Measurements from ENCODE around the gene CBLN4.

The CBLN4 gene

DNA sequence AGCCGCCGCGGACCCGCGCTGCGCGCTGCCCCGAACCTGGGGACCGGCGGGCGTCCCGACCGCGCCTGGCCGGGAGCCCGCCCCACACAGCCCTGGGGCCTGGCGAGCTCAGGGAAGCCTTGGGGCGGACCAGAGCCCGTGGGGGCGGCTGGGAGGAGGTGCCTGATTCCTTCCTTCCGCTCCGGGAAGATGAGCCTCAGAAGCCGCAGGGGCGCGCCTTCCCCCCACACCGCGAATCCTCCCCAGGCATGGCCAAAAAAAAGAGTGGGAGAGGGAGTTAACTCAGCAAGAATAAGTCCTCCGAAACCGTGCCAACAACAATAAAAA is at the start of gene CBLN4:
Gene CBLN4, minus strand, starts transcription at position 131 of the 327 bp plus-strand sequence. CDS start 1,348 bp downstream, outside the sequence.
- no peak for DNase-seq

DNA sequence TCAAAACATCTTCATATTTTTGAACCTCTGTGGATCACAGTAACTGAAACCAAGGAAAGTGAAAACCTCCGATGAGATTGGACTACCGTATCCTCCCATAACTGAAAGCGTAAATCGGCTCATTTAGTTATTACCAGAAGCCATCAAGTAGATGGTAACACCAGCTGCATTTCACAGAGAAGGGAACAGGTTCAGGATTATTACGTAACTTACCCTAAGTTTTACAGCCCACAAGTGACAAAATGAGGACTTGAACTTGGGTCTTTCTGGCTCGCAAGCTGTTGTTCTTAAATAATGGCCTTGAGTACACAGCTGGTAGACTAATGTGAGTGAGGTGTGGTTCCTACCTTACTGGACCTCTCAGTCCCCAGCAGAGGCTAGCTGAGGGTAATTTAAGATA is 37.9 kb upstream of the CBLN4 start:
- no peak for DNase-seq

DNA sequence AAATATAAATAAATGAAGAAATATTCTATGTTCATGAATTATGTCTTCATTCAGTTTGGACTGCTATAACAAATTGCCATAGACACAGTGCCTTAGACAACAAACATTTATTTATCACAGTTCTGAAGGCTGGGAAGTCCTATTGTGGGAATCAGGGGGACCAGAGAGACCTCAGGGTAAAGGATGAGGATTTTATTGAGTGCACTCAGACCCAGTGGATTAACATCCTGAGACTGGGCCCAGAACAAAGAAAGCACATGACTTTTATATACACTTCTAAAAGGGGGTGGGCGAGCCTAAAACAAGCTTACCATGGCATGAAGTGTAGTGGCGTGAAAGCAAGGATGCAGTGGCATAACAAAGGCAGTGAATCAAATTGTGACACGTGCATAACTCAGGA is 26.9 kb upstream of the CBLN4 start:
- no peak for DNase-seq

DNA sequence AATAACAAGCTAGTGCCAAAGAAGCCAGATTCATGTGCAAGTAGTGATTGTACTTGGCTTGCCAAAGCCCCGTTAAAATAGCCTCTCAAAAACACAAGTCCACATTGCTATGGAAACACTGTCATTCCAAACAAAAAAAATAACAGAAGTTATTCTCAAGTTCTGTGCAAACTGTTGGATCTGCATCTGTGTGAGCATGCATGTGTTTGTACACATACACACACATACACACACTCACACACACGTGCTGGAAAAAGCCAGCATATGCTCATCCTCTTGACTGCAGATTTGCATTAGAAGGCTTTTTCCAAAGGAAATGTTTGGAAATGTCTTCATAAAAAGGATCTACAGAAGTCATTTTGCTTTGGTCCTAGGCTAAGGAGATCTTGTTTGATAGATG is 13.4 kb upstream of the CBLN4 start:
- no peak for DNase-seq

DNA sequence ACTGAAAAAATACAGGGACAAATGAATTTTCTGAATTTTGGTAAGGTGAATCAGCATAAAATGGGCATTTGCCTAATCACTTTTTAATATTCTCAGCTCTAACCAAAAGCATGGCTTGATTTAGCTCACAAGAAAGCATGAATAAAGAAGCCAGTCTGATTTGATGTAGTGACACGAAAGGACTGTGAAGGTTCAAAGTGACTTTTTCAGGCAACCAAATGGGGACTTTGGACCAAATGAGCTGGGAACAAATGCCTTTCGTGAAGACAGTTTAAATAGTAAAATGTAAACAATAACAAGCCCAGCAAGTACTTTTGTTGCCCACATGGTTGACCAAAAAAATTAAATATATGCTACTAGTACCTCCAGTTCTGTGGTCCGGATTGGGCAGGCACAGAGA is 12.9 kb upstream of the CBLN4 start:
- no peak for DNase-seq

DNA sequence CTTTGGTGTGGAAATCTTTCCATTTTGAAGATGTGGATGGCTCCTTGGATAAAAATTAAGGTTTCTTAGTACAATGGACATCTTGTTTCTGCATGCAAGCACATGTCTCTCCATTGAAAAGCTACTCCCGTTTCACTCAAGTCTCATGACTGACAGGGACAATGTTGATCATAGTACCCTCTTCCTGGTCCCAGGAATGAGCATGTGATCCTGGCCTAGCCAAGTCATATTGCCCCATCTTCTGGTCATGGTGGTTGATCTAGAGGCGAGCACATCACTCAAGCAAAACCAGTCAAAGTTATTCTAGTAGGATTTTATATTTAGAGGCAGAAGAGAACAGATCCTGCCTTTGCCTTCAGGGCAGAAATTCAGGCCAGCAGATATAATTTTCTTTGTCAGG is 12.2 kb upstream of the CBLN4 start:
- DNase-seq = no peak

DNA sequence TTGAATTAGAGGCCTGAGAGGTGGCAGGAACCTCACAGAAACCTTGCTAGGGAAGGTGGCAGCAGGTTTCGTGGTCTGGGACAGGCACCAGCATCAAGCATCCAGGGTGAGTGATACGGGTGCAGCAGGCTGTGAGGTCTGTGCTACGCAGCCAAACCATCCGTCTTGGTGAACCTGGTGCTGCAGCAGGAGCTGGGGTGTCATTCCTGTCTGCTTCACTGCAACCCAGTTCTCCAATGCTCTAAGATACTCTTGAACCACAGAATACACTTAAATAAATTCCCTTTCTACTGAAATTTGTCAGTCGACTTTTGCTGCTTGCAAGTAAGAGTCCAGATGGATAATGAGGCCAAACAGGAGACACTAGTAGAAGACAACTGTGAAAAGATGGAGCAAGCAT is 9.7 kb upstream of the CBLN4 start:
- DNase-seq = no peak

DNA sequence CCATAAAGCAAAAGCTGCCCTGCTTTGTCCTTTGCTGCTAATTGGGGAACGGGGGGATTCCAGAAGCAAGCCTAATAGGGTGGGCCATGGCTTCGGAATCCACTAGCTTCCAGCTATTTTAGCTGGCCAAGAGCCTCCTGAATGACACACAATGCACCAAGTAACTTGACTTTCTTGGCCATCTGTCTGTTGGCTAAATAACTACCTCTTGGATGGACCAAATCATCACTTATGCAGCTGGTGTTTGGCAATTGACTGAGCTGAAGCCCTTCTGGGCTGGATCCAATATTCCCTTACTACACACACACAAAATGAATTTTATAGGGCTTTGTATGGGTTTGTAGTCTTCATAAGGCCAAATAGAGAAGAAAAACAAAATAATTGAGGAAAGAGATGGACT is 8.8 kb upstream of the CBLN4 start:
- DNase-seq = no peak

DNA sequence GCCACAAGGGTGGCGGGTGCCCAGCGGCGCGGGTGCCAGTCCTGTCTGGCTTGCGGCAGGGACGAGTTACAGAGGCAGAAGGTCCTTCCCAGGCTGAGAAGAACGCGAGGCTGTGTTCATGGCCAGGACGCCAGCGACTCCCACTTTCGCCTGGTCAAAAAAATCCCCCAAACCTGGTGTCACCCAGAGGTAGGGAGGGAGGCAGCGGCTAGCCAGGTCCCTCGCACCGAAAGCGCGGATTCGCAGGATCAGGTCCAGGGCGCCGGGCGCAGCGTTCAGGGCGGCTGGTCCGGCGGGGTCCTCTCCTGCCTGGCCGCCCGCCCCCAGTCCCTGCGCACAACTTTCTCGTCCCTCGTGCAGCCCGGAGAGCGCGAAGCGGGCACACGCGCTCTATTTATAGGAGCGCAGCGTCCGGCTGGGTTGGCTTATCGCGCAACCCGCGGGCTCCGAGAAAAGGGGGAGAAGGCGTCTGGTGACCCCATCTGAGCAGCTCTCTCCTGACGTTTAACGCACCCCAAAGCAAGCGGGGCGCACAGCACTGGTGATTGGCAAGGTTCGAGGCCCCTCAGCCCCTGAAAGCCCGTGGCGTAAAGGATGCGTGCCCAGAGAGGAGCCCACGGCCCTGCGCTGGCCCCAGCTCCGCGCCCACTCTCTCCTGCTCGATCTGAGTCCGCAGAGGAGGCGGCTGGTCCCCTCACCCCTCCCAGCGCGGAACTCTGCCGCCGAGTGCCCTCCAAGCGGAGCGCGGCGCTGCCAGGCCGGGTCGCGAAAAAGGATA is 519 bp downstream of the CBLN4 start:
- no peak for DNase-seq

DNA sequence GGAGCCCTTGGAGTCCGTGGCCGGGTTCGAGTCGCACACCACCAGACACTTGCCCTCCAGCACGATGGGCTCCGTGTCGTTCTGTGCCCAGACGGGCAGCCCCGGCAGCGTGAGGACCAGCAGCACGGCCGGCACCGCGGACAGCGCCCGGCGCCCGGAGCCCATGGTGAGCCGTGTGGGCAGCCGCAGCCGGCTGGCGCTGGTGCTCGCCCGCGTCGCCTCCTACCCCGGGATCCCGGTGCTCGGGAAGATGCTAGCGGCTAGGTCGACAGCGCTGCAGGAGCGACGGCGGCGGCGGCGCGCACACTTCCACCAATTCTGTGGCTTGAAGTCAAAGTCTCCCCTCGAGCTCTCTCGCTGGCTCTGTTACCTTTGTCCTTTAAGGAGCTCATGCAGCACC is 1.3 kb downstream of the CBLN4 start:
- DNase-seq = no peak

DNA sequence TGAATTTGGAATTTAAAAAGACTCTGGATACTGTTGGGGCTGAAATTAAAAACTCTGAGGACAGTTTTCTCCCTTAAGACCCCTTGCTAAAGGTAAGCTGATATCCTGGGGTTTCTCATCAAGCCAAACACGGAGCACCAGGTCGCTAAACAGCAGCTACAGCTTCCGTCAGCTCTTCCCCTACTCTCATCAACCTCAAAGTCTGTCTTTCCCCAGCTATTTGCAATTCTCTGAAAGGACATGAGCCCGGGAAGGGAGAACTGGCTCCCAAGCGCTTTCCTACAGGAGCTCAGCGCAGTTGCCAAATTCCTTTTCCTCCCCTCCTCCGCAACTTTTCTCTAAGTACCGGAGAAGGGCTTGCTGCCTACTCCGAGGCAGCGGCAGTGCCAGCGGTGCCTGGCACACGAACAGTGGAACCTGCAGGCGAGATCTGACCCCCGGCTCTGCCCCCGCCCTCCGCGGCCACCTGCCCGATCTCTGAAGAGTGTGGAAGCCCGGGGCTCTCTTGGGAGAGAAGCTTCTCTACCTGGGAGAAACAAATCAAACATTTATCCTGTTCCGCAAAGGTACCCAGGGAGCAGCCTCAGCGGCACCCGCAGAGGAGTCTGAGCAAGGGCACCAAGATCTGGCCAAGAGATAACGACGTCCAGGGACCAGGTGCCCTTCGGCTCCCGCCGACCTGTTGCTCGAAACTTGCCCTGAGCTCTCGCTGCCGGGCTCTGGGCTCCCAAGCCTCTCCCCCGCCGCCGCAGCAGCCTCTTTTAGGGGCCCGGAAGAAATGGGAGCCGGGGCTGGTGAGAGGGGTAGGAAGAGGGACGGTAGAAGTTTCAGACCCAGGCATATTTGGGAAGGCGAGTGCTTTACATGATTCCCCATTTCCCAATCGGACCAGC is 2.2 kb downstream of the CBLN4 start:
- no peak for DNase-seq

DNA sequence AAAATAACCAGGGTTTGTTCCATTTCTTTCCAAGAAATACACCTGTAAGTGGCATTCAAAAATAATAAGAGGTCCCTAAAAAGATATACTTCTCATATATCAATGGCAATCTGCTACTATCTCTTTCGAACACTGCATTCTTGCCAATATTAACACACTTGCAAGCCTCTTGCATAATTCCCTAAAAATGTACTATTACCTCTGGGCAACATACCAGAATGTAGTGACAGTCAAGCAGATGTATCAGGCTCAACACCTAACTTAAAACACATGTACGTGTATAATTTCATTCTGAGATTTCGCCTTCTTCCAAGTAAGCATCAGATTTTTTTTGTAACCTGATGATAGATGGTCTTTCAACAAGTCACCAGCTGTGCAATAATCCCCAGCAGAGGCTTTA is 3.4 kb downstream of the CBLN4 start:
- DNase-seq = no peak

DNA sequence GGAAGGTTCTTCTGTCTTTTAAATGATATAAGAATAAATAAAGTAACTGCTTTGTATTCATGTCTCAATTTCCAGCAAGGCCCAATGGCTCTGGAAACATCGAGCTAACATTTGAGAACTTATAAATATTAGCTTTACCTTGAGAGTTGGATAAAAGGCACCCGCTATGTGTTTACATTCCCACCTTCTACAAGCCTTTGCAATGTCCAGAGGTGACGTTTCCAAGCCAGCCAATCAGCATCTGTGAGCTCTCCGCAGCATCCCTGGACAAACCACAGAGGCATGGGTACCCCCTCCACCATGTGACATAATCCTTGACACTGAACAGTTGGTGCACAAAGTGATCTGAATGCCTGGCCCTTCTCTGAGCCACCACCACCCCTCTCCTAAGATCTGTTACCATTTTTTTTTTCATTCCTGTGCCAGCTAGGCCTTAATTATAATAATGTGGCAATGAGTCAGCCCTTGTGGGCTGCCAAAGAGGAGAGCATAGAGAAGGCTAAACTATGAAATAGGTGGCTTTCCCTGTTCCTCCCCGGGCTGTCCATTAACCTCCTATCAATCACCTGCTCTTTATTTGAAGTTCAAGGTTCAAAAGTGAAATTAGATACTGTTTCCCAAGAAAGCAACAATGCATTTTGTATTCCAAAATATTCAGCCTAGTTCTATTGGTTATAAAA is 4.1 kb downstream of the CBLN4 start:
- no peak for DNase-seq

DNA sequence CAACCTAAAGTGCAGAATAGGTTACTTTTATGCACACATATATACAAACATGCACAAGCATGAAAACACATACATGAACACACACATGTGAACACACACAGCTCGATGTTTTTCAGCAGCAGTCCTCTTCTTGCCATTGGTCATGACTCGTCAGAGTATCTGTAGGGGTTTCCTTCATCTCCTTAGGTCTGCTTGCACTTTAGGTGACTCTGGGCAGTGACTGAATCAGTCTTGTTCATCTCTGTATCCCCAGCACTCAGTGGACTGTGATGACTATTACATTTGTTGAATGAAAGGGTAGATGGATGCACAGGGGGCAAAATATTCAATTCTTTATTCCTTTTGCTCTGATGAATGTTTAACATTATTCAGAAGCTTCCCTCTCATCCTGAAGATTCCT is 26.8 kb downstream of the CBLN4 start:
- DNase-seq = no peak

DNA sequence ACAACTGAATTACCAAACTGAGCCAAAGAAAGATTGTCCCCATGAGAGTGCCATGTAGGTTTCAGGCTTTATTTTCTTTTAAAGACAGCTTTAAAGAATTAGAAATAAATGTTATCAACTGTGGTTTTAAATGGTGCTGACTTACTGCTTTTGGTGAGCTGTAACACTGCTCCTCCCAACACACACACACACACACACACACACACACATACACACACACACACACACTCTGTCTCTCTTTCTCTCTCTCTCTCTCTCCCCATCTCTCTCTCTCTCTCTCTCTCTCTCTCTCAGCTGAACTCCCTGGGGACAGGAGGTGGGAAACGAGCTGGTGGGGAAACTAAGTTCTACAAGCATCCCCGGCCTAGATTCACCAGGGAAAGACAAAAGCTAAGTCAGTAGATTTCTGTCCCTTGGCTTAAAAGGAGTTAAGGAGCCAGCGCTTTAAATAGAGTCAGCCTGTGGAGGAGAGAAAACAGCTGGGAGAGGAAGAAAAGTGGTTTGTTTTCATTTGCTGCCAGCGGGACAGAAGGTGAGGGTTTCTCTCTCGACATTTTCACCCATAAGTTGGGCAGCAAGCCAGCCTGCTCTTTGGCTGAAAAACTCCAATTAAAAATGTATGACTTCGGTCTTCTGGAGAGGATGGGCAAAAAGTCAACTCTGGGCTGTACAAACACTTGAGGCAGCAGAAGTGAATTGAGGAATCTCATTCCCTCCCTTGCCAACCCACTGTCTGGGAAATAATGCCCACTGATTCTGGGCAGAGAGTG is 27.4 kb downstream of the CBLN4 start:
- no peak for DNase-seq

DNA sequence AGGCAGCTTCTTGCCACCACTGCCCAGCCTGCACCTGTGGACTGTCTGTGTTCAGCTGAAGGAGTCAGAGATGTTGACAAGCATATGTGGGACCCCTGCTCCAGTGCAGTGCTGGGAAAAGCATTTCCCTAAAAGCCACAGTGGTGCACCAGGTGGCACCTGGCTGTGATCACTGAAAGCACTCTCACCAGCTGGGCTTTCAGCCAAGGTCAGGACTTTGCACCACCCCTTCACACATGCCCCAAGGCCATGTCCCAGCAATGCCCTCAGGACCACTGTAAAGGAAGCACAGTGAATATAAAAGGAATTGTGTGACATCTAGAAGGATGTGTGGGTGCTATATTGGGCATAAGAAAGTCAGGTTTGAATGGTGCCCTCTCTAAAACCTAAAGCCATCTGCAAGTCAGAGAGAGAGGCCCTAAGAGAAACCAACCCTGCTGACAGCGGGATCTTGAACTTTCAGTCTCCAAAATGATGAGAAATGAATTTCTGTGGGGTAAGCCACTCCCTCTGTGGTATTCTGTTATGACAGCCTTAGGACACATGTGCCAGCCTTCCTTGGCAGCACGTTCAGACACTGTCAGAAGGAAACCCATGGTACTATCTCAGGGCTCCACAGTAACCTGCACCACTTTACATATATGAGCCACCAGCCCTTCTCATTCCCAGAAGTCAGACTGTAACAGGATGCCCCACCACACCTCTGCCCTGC is 30.7 kb downstream of the CBLN4 start:
- DNase-seq = no peak

DNA sequence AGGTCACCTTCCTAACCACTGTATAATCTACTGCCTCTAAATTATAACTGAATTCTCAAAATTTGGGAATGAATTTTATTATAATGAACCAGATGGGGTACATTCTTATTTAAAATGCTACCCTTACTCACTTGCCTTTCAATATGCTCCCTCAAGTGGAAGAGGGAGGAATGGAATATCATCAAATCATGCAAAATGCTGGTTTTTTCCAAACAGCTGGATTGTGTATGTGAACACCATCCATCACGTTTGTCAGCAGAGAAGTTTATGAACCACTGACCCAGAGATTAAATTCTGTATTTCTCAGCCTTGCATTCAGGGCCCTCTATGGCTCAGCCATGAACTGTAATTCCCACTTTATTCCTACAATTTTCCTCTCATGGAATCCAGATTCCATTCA is 40.5 kb downstream of the CBLN4 start:
- DNase-seq = no peak

DNA sequence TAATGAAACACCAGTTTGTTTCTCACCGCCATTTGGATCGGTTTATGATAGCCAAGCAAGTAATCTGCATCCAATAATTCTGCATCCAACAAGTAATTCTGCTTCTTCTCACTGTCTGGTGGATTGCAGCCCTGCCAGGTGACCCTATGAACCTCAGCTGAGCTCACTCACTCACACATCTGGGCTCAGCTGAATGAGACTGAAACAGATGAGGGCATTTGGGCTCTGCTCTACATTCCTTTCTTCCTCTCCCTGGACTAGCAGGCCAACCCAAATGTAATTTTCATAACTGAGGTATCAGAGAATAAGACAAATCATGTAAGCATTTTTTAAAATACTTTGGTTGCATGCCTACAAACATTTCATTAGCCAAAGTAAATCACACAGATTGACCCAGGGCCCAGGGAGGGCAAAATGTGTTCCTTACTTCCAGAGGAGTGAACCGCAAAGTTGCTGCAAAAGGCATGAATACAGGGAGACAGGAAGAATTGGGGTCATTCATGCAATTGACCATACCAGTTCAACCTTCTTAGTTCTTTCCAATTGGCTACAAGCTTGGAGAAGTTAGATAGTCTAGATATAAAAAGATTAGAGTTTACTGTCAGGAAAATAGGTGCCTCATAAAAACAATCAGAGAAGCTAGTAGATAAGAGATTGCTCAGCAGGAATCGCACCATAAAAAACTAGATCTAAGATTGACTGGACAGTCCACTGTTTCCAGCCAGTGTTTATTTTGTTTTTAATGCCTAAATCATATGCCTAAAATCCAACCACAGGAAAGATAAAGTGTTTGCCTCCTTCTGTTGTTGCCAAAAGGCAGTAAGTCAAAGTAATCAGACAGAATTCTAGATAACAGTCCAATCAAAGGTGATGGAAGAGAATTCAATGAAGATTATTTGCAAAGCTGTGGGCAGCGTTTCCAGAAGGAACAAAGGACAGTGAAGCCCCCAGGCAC is 43.7 kb downstream of the CBLN4 start:
- DNase-seq = no peak

DNA sequence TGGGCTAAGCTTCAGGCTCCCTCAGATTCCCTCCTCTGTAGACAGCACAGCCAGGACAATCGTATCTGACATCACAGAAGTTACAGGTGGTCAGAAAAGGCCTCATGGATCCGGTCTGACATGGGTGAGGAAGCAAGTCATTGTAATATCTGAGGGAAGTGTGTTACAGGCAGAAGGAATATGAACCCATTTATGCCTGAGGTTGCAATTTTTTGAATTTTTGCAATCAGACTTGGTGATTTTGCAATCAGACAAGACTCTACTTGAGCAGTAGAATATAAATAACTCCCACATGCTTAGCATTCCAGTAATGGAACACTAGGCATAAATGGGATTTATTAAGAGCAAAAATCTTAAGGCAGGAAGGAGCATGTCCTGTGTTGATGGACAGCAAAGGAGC is 52.1 kb downstream of the CBLN4 start:
- no peak for DNase-seq

DNA sequence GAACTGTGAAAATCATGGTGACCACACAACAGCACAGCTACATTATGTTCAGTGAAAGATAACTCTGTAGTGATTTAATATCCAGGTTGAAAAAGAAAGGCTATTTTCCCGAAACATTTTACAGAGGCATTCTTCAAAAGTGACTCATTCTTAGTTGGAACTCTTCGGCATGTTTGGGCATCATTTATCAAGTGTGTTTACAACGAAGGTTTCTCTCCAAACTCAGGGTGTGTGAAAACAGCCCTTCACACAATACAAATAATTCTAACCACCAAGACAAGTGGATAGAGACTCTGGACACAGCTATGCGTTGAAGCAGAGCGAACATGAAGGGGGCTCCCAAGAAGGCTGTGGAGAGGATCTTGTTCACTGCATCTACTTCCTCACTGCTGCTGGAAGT is 57.6 kb downstream of the CBLN4 start:
- DNase-seq = no peak
